HL-60 (cell line): Measurements from ENCODE around the gene RUFY4.

Experiments used
- DNase-seq, 2 experiments: peaks; one replicate each; pipeline ENCODE4 v3.0.0-alpha.2; 2010 to 2020; ENCODE audit warnings: low read depth in 1 of 2, low spot score in 1 of 2
- H3K27ac ChIP-seq: fragments of 250-450 bp; sonication (Bioruptor Pico); replicated peaks from 2 replicates; pipeline ENCODE4 v1.5.1; 2020; ENCODE audit warnings: mild to moderate bottlenecking, moderate library complexity
- H3K27me3 ChIP-seq: fragments of 250-450 bp; sonication (Bioruptor Pico); 2 replicates; pipeline ENCODE4 v1.5.1; 2021; ENCODE audit warnings: mild to moderate bottlenecking, moderate library complexity; ENCODE audit not compliant: insufficient read depth, poor library complexity, severe bottlenecking
- H3K4me3 ChIP-seq: replicated peaks from 2 replicates; pipeline ENCODE4 v1.5.1; 2011; ENCODE audit warnings: mild to moderate bottlenecking, control low read depth, low read length; ENCODE audit not compliant: insufficient read depth
- CTCF ChIP-seq: IDR thresholded peaks from one replicate; pipeline ENCODE4 v1.5.1; 2011; ENCODE audit warnings: low read length, control low read depth, inconsistent platforms; ENCODE audit not compliant: insufficient read depth
- GABPA ChIP-seq: IDR thresholded peaks from 2 replicates; pipeline ENCODE4 v1.6.1; 2012; ENCODE audit warnings: low read depth
- POLR2AphosphoS5 ChIP-seq: IDR thresholded peaks from 2 replicates; pipeline ENCODE4 v1.6.1; 2012; ENCODE audit warnings: low read depth
- SPI1 ChIP-seq: IDR thresholded peaks from 2 replicates; pipeline ENCODE4 v1.6.1; 2012; ENCODE audit warnings: low read depth, mild to moderate bottlenecking, borderline replicate concordance
- TF ChIP-seq, protein P1 (sequence below): IDR thresholded peaks from 2 replicates; pipeline ENCODE4 v1.6.1; 2012; ENCODE audit warnings: low read depth; ENCODE audit not compliant: insufficient replicate concordance

RUFY4 gene

DNA sequence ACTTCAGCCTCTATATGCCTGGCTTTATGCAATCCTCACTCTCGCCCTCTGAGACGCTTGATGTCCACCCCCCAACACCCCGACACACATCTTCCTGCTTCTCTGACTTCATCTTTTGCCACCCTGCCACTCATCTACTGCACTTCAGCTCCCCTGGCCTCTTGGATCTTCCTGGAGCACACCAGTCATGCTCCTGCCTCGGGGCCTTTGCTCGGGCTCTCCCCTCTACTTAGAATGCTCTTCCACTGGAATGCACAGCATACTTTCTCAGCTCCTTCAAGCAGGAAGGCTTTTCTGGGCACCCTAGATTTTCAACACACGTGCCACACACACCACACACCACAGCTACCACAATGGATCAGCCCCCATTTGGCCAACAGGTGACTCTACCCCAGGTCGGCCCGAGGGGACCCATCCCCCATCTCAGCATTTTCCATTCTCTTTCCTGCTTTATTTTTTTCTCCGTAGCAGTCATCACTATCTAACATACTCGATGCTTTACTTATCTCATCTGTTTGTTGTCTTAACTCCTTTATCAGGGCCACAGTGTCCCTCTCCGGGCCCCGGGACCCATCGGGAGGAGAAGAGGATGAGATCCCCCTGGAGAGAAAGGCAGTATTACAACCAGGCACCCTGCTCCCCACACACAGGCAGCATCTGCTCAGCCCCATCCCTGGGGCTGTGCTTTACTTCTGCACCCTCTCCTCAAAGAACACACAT lies 2.3 kb downstream of the RUFY4 start:
- no peak for DNase-seq
- Histone ChIP-seq H3K27me3 (no peaks in the 10 kb centered on the region), H3K4me3 (no peak overlapping the region), H3K27ac (no peak overlapping the region)
- TF ChIP-seq, protein P1, sequence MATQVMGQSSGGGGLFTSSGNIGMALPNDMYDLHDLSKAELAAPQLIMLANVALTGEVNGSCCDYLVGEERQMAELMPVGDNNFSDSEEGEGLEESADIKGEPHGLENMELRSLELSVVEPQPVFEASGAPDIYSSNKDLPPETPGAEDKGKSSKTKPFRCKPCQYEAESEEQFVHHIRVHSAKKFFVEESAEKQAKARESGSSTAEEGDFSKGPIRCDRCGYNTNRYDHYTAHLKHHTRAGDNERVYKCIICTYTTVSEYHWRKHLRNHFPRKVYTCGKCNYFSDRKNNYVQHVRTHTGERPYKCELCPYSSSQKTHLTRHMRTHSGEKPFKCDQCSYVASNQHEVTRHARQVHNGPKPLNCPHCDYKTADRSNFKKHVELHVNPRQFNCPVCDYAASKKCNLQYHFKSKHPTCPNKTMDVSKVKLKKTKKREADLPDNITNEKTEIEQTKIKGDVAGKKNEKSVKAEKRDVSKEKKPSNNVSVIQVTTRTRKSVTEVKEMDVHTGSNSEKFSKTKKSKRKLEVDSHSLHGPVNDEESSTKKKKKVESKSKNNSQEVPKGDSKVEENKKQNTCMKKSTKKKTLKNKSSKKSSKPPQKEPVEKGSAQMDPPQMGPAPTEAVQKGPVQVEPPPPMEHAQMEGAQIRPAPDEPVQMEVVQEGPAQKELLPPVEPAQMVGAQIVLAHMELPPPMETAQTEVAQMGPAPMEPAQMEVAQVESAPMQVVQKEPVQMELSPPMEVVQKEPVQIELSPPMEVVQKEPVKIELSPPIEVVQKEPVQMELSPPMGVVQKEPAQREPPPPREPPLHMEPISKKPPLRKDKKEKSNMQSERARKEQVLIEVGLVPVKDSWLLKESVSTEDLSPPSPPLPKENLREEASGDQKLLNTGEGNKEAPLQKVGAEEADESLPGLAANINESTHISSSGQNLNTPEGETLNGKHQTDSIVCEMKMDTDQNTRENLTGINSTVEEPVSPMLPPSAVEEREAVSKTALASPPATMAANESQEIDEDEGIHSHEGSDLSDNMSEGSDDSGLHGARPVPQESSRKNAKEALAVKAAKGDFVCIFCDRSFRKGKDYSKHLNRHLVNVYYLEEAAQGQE: no peak
- TF ChIP-seq SPI1 (no peak), GABPA (no peak), POLR2AphosphoS5 (no peak), CTCF (no peak)

GRCh38 chr2:218072002-218072401 lies 2.9 kb downstream of the RUFY4 start:
- Histone ChIP-seq H3K27me3 (no peaks in the 10 kb centered on the region), H3K27ac (no peak overlapping the region), H3K4me3 (no peak overlapping the region)
- TF ChIP-seq CTCF (no peak), POLR2AphosphoS5 (no peak), SPI1 (no peak), GABPA (no peak)
- TF ChIP-seq, protein P1: no peak
- DNase-seq: no peak

GRCh38 chr2:218072478-218073024 lies 3.5 kb downstream of the RUFY4 start:
- no peaks in the 10 kb centered on the region for H3K27me3 ChIP-seq
- no peak for DNase-seq
- H3K4me3 ChIP-seq: no peak overlapping the region
- H3K27ac ChIP-seq: no peak overlapping the region
- no peak for TF ChIP-seq CTCF
- TF ChIP-seq POLR2AphosphoS5: no peak
- TF ChIP-seq GABPA: no peak
- TF ChIP-seq SPI1: no peak
- TF ChIP-seq, protein P1: no peak
